Tibial artery (tissue), 4 donors: ENCODE measurements around the gene ZNF385B.

ENCODE experiments used
- DNase-seq, 2 donors: peaks; one replicate each; pipeline ENCODE4 v3.0.0-alpha.2; 2019
- H3K27ac ChIP-seq, 2 donors: fragments of 200-600 bp; sonication (generic) in 1 of 2; 1 replicate in 1 of 2; 2 replicates in 1 of 2; pipeline ENCODE4 v1.5.1; 2018 to 2019; ENCODE audit warnings: mild to moderate bottlenecking in 1 of 2
- H3K27me3 ChIP-seq, 2 donors: fragments of 200-600 bp; sonication (generic) in 1 of 2; one replicate each; pipeline versions ENCODE4 v1.5.1 to v1.6.0; 2016 to 2019
- H3K36me3 ChIP-seq, 3 donors: fragments of 200-600 bp; sonication (generic) in 2 of 3; one replicate each; pipeline ENCODE4 v1.5.1; 2016 to 2019; ENCODE audit warnings: mild to moderate bottlenecking in 2 of 3
- H3K4me1 ChIP-seq, 4 donors: fragments of 200-600 bp; sonication (generic) in 2 of 4; 1 replicate in 3 of 4; 2 replicates in 1 of 4; pipeline ENCODE4 v1.5.1; 2016 to 2019
- H3K4me3 ChIP-seq, 2 donors: fragments of 200-600 bp; sonication (generic) in 1 of 2; 1 replicate in 1 of 2; 2 replicates in 1 of 2; pipeline ENCODE4 v1.5.1; 2018 to 2019; ENCODE audit warnings: mild to moderate bottlenecking in 2 of 2
- H3K9me3 ChIP-seq, 3 donors: fragments of 200-600 bp; sonication (generic) in 1 of 3; one replicate each; pipeline ENCODE4 v1.5.1; 2016 to 2019
- intact Hi-C: fragments of 100-400 bp; cut with DNase I; formaldehyde crosslinking; loops from one replicate; pipeline ENCODE4 v1.15.0; 2023; ENCODE audit warnings: low total_unique reads
- TF ChIP-seq, protein P1 (sequence below), 2 experiments: fragments of 200-600 bp in 1 of 2; fragments of 450-650 bp in 1 of 2; IDR thresholded peaks; one replicate each; pipeline ENCODE4 v1.5.1; 2017 to 2019; ENCODE audit warnings: antibody characterized with exemption in 2 of 2, mild to moderate bottlenecking in 1 of 2, moderate library complexity in 1 of 2

The ZNF385B gene

DNA sequence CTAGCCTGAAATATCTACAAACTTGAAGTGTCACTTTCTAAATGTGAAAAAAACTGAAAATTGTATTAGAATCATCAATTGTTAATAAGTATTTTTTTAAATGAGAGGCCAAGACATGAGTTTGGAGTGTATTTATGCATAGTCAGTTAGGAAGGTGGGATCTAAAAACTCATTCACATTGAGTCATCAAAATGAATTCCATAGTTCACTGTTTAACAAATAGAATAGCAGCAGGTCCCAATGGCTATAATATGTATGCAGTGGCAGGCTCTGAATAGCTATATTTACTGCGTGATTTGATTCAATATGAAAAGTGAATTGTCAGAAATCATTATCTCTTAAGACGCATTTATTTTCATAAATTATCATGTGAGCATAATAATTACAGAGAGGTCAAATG is 256.1 kb downstream of the ZNF385B start:
- Histone ChIP-seq H3K4me1 (peaks cover 0 to 14% (median 0%) of the 10 kb centered on the region in 4 donors), H3K27me3 (no peaks in the 10 kb centered on the region), H3K36me3 (no peaks in the 10 kb centered on the region), H3K9me3 (no peaks in the 10 kb centered on the region), H3K27ac (no peak overlapping the region), H3K4me3 (no peak overlapping the region)
- DNase-seq: no peak
- intact Hi-C loops: no loop called here
- TF ChIP-seq, protein P1, sequence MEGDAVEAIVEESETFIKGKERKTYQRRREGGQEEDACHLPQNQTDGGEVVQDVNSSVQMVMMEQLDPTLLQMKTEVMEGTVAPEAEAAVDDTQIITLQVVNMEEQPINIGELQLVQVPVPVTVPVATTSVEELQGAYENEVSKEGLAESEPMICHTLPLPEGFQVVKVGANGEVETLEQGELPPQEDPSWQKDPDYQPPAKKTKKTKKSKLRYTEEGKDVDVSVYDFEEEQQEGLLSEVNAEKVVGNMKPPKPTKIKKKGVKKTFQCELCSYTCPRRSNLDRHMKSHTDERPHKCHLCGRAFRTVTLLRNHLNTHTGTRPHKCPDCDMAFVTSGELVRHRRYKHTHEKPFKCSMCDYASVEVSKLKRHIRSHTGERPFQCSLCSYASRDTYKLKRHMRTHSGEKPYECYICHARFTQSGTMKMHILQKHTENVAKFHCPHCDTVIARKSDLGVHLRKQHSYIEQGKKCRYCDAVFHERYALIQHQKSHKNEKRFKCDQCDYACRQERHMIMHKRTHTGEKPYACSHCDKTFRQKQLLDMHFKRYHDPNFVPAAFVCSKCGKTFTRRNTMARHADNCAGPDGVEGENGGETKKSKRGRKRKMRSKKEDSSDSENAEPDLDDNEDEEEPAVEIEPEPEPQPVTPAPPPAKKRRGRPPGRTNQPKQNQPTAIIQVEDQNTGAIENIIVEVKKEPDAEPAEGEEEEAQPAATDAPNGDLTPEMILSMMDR (IDR thresholded peaks at IDR 0.05): no peak

DNA sequence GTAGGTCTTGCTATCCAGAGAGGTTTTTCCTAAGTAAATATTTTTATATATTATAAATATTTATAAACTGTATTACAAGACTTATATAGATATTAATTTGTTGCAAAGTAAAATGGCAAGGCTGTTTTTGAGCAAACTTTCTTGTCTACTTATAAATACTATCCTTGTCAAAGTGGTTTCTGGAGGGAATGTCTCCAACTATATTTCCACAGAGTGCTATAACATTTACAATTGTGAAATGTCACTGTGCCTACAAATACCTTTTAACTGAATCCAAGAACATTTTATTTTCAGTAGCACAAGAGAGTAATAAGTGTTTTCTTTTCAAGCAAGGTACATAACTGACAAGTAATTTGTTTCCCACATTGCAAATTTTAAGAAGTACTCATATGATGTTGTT is 256.8 kb downstream of the ZNF385B start:
- Histone ChIP-seq H3K27me3 (no peaks in the 10 kb centered on the region), H3K27ac (no peak overlapping the region), H3K9me3 (no peaks in the 10 kb centered on the region), H3K4me3 (no peak overlapping the region), H3K4me1 (peaks cover 0 to 14% (median 0%) of the 10 kb centered on the region in 4 donors), H3K36me3 (no peaks in the 10 kb centered on the region)
- no peak for DNase-seq
- TF ChIP-seq, protein P1 (IDR thresholded peaks at IDR 0.05): no peak
- intact Hi-C loops: no loop called here

DNA sequence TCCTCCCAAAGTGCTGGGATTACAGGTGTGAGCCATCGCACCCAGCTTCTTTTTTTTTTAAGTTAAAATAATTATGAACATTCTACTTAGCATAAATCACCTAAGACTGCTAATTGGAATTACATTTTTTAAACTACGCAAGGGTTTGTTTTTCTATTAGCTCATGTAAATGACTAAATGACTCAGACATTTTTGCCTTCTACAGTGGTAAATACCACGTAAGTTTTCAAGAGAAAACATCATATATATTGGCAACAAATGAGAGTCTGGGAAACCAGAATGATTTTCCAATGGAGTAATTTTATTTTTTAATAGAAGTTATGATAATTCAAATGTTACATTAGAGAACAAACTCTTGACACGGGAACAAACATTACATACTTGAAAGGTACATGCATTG is 259.0 kb downstream of the ZNF385B start:
- TF ChIP-seq, protein P1 (IDR thresholded peaks at IDR 0.05): no peak
- peaks cover 0 to 14% (median 0%) of the 10 kb centered on the region in 4 donors for H3K4me1 ChIP-seq
- H3K9me3 ChIP-seq: no peaks in the 10 kb centered on the region
- intact Hi-C loops: no loop called here
- H3K27me3 ChIP-seq: no peaks in the 10 kb centered on the region
- no peak overlapping the region for H3K27ac ChIP-seq
- H3K36me3 ChIP-seq: no peaks in the 10 kb centered on the region
- H3K4me3 ChIP-seq: no peak overlapping the region
- DNase-seq: no peak

DNA sequence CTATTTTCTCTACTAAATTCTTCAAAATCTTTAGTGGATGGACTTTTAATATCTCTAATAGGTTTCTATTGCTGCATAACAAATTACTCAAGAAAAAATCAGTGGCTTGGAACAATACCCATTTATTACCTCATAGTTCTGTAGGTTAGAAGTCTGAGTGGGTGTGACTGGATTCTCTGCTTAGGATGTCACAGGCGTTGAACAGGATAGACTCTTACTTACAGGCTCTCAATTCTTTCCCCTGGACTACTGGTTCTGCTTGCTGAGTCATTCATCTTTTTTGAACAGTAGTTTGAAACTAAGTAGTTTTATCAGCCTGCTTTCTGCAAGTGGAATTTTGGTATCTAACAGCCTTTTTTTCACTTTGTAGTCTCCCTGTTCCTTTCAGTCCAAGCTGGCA is 265.4 kb downstream of the ZNF385B start:
- no peak for DNase-seq
- H3K4me3 ChIP-seq: no peak overlapping the region
- no peaks in the 10 kb centered on the region for H3K4me1 ChIP-seq
- H3K36me3 ChIP-seq: no peaks in the 10 kb centered on the region
- TF ChIP-seq, protein P1 (IDR thresholded peaks at IDR 0.05): no peak
- intact Hi-C loops: no loop called here
- H3K9me3 ChIP-seq: no peaks in the 10 kb centered on the region
- H3K27ac ChIP-seq: no peak overlapping the region
- no peaks in the 10 kb centered on the region for H3K27me3 ChIP-seq

DNA sequence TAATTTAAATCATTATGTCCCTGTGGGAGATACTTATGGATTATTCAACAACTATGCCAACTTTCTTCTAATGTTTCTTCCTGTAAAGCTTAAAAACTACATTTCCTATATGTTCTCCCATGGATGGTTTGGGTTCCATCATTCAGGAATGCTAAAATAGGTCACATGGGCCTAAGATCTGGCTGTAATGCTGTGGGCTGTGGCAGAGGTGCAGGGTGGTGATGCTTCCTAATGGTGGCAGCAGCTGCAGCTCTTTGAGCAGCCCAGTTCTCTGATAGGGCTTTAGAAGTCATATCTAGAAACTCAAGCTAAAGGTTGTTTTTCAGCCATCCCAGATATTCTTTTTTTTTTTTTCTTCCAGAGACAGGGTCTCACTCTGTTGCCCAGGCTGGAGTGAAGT is 266.1 kb downstream of the ZNF385B start:
- no peaks in the 10 kb centered on the region for H3K4me1 ChIP-seq
- DNase-seq: no peak
- intact Hi-C loops: no loop called here
- TF ChIP-seq, protein P1 (IDR thresholded peaks at IDR 0.05): no peak
- no peaks in the 10 kb centered on the region for H3K36me3 ChIP-seq
- no peaks in the 10 kb centered on the region for H3K9me3 ChIP-seq
- H3K27ac ChIP-seq: no peak overlapping the region
- H3K27me3 ChIP-seq: no peaks in the 10 kb centered on the region
- H3K4me3 ChIP-seq: no peak overlapping the region
